ENCODE results near the gene GABRR1.

The GABRR1 gene

DNA sequence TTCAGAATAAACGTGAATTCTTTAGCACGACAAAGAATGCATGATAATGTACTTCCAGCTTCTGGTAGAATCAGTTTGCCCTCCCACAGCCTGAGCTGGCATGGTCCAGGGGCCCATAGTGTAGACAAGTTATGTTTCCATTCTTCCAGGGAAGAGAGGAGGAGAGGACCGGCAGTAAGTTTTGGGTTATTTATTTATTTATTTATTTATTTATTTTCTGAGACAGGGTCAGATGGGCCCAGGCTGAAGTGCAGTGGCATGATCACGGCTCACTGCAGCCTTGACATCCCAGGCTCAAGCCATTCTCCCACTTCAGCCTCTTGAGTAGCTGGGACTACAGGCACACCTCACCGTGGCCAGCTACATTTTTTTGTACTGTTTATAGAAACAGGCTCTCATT is 4.7 kb downstream of the GABRR1 start:
- TF ChIP-seq, protein P1, sequence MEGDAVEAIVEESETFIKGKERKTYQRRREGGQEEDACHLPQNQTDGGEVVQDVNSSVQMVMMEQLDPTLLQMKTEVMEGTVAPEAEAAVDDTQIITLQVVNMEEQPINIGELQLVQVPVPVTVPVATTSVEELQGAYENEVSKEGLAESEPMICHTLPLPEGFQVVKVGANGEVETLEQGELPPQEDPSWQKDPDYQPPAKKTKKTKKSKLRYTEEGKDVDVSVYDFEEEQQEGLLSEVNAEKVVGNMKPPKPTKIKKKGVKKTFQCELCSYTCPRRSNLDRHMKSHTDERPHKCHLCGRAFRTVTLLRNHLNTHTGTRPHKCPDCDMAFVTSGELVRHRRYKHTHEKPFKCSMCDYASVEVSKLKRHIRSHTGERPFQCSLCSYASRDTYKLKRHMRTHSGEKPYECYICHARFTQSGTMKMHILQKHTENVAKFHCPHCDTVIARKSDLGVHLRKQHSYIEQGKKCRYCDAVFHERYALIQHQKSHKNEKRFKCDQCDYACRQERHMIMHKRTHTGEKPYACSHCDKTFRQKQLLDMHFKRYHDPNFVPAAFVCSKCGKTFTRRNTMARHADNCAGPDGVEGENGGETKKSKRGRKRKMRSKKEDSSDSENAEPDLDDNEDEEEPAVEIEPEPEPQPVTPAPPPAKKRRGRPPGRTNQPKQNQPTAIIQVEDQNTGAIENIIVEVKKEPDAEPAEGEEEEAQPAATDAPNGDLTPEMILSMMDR (IDR thresholded peaks at IDR 0.05; ENCODE audit: borderline replicate concordance, control extremely low read depth, extremely low read depth, insufficient read depth, missing control alignments) = no peak
- in situ Hi-C loops (cut with MboI; ENCODE audit: low sequenced_read_pairs, unreplicated experiment) = no loop called here
- DNase-seq (ENCODE audit: low spot score) = no peak

DNA sequence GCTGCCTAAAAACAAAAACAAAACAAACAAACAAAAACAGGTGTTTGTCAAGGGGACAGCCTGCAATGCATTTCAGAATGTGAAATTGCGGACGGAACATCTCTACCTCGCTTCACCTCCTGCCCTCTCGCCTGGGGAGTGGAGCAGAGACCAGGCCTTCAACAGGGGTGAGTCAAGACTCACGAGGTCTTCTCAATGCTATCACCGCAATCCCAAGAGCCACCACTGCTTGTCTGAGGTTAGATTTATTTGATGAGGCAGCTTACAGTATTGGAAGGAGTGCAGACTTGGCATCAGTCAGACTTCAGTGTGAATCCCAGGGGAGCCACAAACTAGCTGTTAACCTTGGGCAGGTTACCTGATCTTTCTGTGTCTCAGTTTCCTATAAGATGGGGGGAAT is 7.7 kb downstream of the GABRR1 start:
- no peak for DNase-seq (ENCODE audit: low spot score)
- TF ChIP-seq, protein P1 (IDR thresholded peaks at IDR 0.05; ENCODE audit: borderline replicate concordance, control extremely low read depth, extremely low read depth, insufficient read depth, missing control alignments) = no peak
- in situ Hi-C loops (cut with MboI; ENCODE audit: low sequenced_read_pairs, unreplicated experiment) = no loop called here

DNA sequence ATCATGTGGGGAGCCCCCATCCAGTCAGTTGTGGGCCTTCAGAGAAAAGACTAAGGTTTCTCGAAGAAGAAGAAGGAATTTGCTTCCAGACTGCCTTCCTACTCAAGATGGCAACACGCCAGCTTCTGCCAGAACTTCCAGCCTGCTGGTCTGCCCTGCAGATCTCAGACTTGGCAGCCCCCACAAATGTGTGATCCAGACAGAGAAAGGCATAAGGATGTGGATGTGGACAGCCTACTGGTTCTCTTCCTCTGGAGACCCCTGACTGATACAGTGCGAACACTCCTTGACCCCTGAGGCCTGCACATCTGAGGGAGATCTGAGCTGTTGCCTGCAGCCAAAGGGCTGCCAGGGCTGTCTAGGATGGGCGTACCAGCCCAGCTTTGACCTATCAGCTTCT is 8.6 kb downstream of the GABRR1 start:
- no peak for DNase-seq (ENCODE audit: low spot score)
- in situ Hi-C loops (cut with MboI; ENCODE audit: low sequenced_read_pairs, unreplicated experiment) = no loop called here
- TF ChIP-seq, protein P1 (IDR thresholded peaks at IDR 0.05; ENCODE audit: borderline replicate concordance, control extremely low read depth, extremely low read depth, insufficient read depth, missing control alignments) = no peak

DNA sequence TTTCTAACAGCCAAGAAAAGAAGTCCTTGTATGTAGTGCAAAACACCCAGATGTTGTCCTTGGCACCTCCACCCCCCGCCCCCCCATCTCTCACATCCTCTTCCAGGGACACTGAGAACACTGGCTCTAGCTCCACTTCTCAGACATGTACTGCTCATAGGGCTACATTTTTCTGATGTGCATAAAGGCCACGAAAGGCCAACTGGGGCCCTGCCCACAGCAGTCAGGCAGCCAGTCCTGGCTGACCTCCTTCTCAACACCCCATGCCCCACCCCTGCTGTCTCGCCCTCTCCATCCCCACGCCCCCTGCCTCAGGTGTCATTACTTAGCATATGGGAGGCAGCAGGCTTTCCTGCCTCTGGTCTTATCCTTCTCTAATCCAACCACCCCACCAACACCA is 11.3 kb downstream of the GABRR1 start:
- no peak for DNase-seq (ENCODE audit: low spot score)
- in situ Hi-C loops (cut with MboI; ENCODE audit: low sequenced_read_pairs, unreplicated experiment) = no loop called here
- TF ChIP-seq, protein P1 (IDR thresholded peaks at IDR 0.05; ENCODE audit: borderline replicate concordance, control extremely low read depth, extremely low read depth, insufficient read depth, missing control alignments) = no peak

DNA sequence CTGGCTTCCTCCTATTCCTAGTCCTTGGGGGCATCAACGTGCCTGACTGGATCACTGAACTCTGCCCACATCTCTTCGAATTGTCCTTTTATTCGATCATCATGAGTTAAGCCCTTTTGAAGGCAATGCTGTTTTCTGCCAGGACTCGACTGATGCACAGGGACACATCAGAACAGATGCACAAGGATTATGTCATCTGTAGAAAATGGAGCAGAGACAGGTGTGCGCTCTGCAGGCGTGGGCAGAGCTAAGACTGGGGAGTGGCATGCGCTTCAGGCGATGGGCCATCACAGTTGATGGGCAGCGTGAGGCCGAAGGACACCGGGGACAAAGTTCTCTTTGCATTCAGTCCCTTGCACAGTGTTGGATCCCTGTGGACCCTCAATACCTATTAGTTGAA is 13.1 kb downstream of the GABRR1 start:
- TF ChIP-seq, protein P1 (IDR thresholded peaks at IDR 0.05; ENCODE audit: borderline replicate concordance, control extremely low read depth, extremely low read depth, insufficient read depth, missing control alignments) = no peak
- no peak for DNase-seq (ENCODE audit: low spot score)
- in situ Hi-C loops (cut with MboI; ENCODE audit: low sequenced_read_pairs, unreplicated experiment) = no loop called here

DNA sequence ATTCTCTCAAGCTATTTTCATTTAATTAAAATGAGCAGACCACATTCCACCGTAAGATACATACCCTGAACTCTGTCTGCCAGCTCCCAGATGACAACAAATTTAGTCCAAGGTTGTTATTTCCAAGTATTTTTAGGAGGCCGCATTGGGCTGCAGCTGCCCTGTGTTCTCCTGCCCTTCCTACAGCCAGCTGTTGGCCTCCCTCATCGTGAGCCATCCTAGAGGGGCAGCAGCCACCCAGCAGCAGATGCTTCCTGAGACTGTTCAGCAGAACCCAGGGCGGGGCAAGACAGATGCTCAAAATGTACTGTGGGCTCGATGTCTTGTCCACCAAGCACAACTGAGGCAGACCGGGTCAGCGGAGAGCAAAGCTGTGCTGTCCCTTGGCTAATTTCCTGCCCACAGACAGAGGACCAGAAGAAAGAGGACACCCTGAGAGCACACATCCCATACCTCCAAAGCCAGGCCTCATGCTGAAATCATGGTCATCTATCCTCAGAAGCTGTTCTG is 16.4 kb downstream of the GABRR1 start:
- in situ Hi-C loops (cut with MboI; ENCODE audit: low sequenced_read_pairs, unreplicated experiment) = no loop called here
- no peak for DNase-seq (ENCODE audit: low spot score)
- TF ChIP-seq, protein P1 (IDR thresholded peaks at IDR 0.05; ENCODE audit: borderline replicate concordance, control extremely low read depth, extremely low read depth, insufficient read depth, missing control alignments) = no peak

DNA sequence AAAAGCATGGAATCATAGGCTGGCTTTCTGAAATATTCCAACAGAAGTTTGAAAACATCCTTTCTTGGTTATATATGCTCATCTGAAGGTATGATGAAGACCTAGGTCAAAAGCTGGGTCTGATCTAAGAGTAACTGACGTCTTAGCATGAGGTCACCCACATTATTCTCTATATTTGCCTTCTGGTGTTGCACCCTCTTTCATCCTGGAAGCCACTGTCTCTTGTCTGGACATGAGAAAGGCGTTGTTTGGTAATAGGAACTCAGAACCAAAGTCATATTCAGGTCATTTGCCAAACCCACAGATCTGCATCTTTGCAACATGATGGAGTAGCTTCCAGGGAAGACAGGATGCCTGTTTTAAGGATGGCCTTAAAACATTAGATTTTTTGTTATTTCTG is 17.6 kb downstream of the GABRR1 start:
- in situ Hi-C loops (cut with MboI; ENCODE audit: low sequenced_read_pairs, unreplicated experiment) = no loop called here
- TF ChIP-seq, protein P1 (IDR thresholded peaks at IDR 0.05; ENCODE audit: borderline replicate concordance, control extremely low read depth, extremely low read depth, insufficient read depth, missing control alignments) = no peak
- no peak for DNase-seq (ENCODE audit: low spot score)
